Measurements from ENCODE around the gene POU6F2.

DNA sequence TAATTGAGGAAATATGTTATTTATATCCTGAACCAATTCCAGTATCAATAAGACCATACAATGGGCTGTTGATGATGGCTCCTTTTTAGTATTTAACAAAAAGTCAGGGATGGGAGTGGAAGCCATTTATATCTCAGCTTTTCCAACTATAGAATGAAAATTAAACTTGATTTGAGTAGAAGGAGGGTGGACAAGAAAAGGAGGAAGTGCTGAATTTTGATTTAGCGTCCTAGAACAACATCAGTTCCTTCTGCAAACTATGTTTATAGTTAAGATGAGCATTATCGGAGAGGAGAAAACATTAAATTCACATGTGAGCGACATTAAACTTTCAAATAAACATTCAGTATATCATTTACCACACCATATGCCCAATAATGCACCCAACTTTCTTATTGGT is 439.2 kb downstream of the POU6F2 start:
- TF ChIP-seq POLR2A (IDR thresholded peaks at IDR 0.05): no peak
- TF ChIP-seq, protein P1, sequence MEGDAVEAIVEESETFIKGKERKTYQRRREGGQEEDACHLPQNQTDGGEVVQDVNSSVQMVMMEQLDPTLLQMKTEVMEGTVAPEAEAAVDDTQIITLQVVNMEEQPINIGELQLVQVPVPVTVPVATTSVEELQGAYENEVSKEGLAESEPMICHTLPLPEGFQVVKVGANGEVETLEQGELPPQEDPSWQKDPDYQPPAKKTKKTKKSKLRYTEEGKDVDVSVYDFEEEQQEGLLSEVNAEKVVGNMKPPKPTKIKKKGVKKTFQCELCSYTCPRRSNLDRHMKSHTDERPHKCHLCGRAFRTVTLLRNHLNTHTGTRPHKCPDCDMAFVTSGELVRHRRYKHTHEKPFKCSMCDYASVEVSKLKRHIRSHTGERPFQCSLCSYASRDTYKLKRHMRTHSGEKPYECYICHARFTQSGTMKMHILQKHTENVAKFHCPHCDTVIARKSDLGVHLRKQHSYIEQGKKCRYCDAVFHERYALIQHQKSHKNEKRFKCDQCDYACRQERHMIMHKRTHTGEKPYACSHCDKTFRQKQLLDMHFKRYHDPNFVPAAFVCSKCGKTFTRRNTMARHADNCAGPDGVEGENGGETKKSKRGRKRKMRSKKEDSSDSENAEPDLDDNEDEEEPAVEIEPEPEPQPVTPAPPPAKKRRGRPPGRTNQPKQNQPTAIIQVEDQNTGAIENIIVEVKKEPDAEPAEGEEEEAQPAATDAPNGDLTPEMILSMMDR (IDR thresholded peaks at IDR 0.05): no peak
